OCI-LY7 (cell line): ENCODE data around the gene DGKB. TPM values are rescaled to one million over a fixed set of nuclear protein-coding genes. Genes with fewer than 3 reads are reported as not detected.

ENCODE experiments used
- BruUV-seq: library from RNA; stranded (reverse); fragments of 400-500 nt; replicated peaks from 2 replicates; lab custom pipeline; 2021; lab: Mats Ljungman, UMichigan
- CTCF ChIA-PET: fragments of 300-600 bp; sonication (Branson Sonifier 250); formaldehyde crosslinking; loops from one replicate; lab custom pipeline; 2022; ENCODE audit warnings: antibody characterized with exemption; ENCODE audit not compliant: unreplicated experiment; lab: Charles Lee
- POLR2A ChIA-PET: fragments of 300-600 bp; sonication (Branson Sonifier 250); formaldehyde crosslinking; loops from one replicate; lab custom pipeline; 2022; ENCODE audit warnings: antibody characterized with exemption; lab: Charles Lee
- DNase-seq: peaks from one replicate; pipeline ENCODE4 v3.0.0-alpha.2; 2015; ENCODE audit warnings: low spot score
- H2AFZ ChIP-seq: fragments of 200-600 bp; sonication (generic), shearing (Covaris generic); 2 replicates; pipeline ENCODE4 v1.6.1; 2014; ENCODE audit warnings: mild to moderate bottlenecking, antibody characterized with exemption, low read length, moderate library complexity
- H3K27ac ChIP-seq: fragments of 200-600 bp; sonication (generic); 2 replicates; pipeline ENCODE4 v1.5.1; 2014; ENCODE audit warnings: mixed run types, low read depth, mild to moderate bottlenecking, moderate library complexity, low read length, inconsistent platforms; ENCODE audit not compliant: poor library complexity, severe bottlenecking
- H3K36me3 ChIP-seq: fragments of 200-600 bp; sonication (generic); 2 replicates; pipeline ENCODE4 v1.6.1; 2014; ENCODE audit warnings: mild to moderate bottlenecking, antibody characterized with exemption, low read length, moderate library complexity, mixed read lengths; ENCODE audit not compliant: insufficient read depth
- H3K4me1 ChIP-seq: fragments of 200-600 bp; sonication (generic); 2 replicates; pipeline ENCODE4 v1.5.1; 2014; ENCODE audit warnings: mild to moderate bottlenecking, low read length; ENCODE audit not compliant: insufficient read depth, poor library complexity, severe bottlenecking
- H3K4me2 ChIP-seq: fragments of 200-600 bp; sonication (generic); 2 replicates; pipeline ENCODE4 v1.6.1; 2014; ENCODE audit warnings: mild to moderate bottlenecking, low read length
- H3K4me3 ChIP-seq: fragments of 200-600 bp; sonication (generic); 2 replicates; pipeline ENCODE4 v1.5.1; 2014; ENCODE audit warnings: mild to moderate bottlenecking, low read depth, low read length; ENCODE audit not compliant: poor library complexity, severe bottlenecking
- H3K79me2 ChIP-seq: fragments of 200-600 bp; sonication (generic); 2 replicates; pipeline ENCODE4 v1.6.1; 2016; ENCODE audit warnings: low read depth, mild to moderate bottlenecking, low read length, moderate library complexity, mixed read lengths; ENCODE audit not compliant: insufficient read depth
- H3K9me2 ChIP-seq: fragments of 200-600 bp; sonication (generic); 2 replicates; pipeline ENCODE4 v1.6.1; 2016; ENCODE audit warnings: mild to moderate bottlenecking, low read length, mixed read lengths; ENCODE audit not compliant: insufficient read depth
- H3K9me3 ChIP-seq: fragments of 200-600 bp; sonication (generic); 2 replicates; pipeline ENCODE4 v1.6.1; 2014; ENCODE audit warnings: mild to moderate bottlenecking, mixed run types, low read length, mixed read lengths
- H4K20me1 ChIP-seq: fragments of 200-600 bp; sonication (generic); 2 replicates; pipeline ENCODE4 v1.6.1; 2014; ENCODE audit warnings: mild to moderate bottlenecking, antibody characterized with exemption, low read length, moderate library complexity, mixed read lengths; ENCODE audit not compliant: insufficient read depth
- CTCF ChIP-seq: fragments of 200-600 bp; sonication (generic); conservative IDR thresholded peaks from 2 replicates; pipeline ENCODE4 v1.5.1; 2014; ENCODE audit warnings: mild to moderate bottlenecking, antibody characterized with exemption, low read length, moderate library complexity, mixed read lengths
- EZH2phosphoT487 ChIP-seq: fragments of 200-600 bp; sonication (generic); IDR thresholded peaks from 2 replicates; pipeline ENCODE4 v1.6.1; 2018; ENCODE audit warnings: low read depth, borderline replicate concordance, mild to moderate bottlenecking, mixed run types, antibody characterized with exemption, low read length, moderate library complexity, mixed read lengths
- intact Hi-C: fragments of 100-400 bp; cut with micrococcal nuclease; formaldehyde crosslinking; loops from one replicate; pipeline ENCODE4 v1.10.0; 2022; ENCODE audit not compliant: unreplicated experiment
- total RNA-seq, 2 experiments: library from RNA; depleted of rRNA in 1 of 2; stranded (reverse); fragments of >200 nt in 1 of 2; shearing (Covaris generic) in 1 of 2; gene quantifications; 2 replicates each; pipeline ENCODE4 v1.2.3, GENCODE V29; 2014 to 2022

The DGKB gene
- total RNA-seq, 2 experiments from 2014 or later = not detected

DNA sequence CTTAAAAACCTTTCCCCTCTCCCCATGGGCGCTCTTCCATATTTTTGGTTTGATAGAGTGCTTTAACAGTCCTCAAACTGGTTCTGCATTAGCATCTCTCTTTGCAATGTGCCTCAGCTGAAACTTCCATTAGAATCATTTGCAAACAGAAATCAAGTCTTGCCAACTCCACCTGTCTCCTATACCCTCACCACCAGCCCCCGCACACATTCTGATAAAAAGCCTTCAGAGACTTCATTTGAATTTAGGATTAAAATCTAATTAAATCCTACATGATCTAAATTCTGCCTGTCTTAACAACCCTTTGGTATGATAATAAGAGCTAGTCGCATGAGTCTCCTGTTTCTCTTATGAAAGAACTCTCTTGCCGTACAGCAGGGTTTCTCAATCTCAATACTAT is 528.2 kb downstream of the DGKB start:
- POLR2A ChIA-PET = no interaction called here
- H3K27ac ChIP-seq = no peak overlapping the region
- CTCF ChIA-PET = no interaction called here
- H2AFZ ChIP-seq = no peak overlapping the region
- no peaks in the 10 kb centered on the region for H3K9me3 ChIP-seq
- intact Hi-C loops = no loop called here
- no peak for DNase-seq
- no peak overlapping the region for H3K4me3 ChIP-seq
- H3K36me3 ChIP-seq = no peaks in the 10 kb centered on the region
- H3K79me2 ChIP-seq = no peaks in the 10 kb centered on the region
- BruUV-seq = no TSS peak
- no peaks in the 10 kb centered on the region for H3K4me1 ChIP-seq
- TF ChIP-seq EZH2phosphoT487 (no peak), CTCF (no peak)
- no peaks in the 10 kb centered on the region for H4K20me1 ChIP-seq
- no peak overlapping the region for H3K4me2 ChIP-seq
- no peaks in the 10 kb centered on the region for H3K9me2 ChIP-seq

- H3K4me3 ChIP-seq = no peak overlapping the region
- H3K4me1 ChIP-seq = no peaks in the 10 kb centered on the region
- no peak for TF ChIP-seq EZH2phosphoT487
- no peak for TF ChIP-seq CTCF
- H3K9me2 ChIP-seq = no peaks in the 10 kb centered on the region
- intact Hi-C loops = no loop called here
- H2AFZ ChIP-seq = no peak overlapping the region
- POLR2A ChIA-PET = interaction anchor here (1.0 kb wide), 1 partner anchor 37 kb away, joined by 3 read pairs; no protein-coding TSS in a partner anchor
- H3K9me3 ChIP-seq = no peaks in the 10 kb centered on the region
- CTCF ChIA-PET = no interaction called here
- no peak for DNase-seq
- no TSS peak for BruUV-seq
- no peak overlapping the region for H3K4me2 ChIP-seq
- no peaks in the 10 kb centered on the region for H4K20me1 ChIP-seq
- no peaks in the 10 kb centered on the region for H3K36me3 ChIP-seq
- no peak overlapping the region for H3K27ac ChIP-seq
- no peaks in the 10 kb centered on the region for H3K79me2 ChIP-seq
These were observed 534.3 kb downstream of the DGKB start for GRCh38 chr7:14368285-14368684.

- ChIA-PET CTCF (no interaction called here), POLR2A (no interaction called here)
- H3K4me3 ChIP-seq = no peak overlapping the region
- no peaks in the 10 kb centered on the region for H3K9me2 ChIP-seq
- H4K20me1 ChIP-seq = no peaks in the 10 kb centered on the region
- no peak overlapping the region for H3K27ac ChIP-seq
- intact Hi-C loops = no loop called here
- no TSS peak for BruUV-seq
- H3K36me3 ChIP-seq = no peaks in the 10 kb centered on the region
- no peak overlapping the region for H2AFZ ChIP-seq
- DNase-seq = no peak
- H3K4me1 ChIP-seq = no peaks in the 10 kb centered on the region
- TF ChIP-seq CTCF (no peak), EZH2phosphoT487 (no peak)
- H3K79me2 ChIP-seq = no peaks in the 10 kb centered on the region
- H3K9me3 ChIP-seq = no peaks in the 10 kb centered on the region
- H3K4me2 ChIP-seq = no peak overlapping the region
These were observed 551.4 kb downstream of the DGKB start for GRCh38 chr7:14351167-14351566.
